NCI-H2107 (cell line): ENCODE data around the gene CCDC17.

Experiments used
- DNase-seq: peaks from one replicate; lab custom pipeline; 2025; lab: John Stamatoyannopoulos, UW

CCDC17 gene

DNA sequence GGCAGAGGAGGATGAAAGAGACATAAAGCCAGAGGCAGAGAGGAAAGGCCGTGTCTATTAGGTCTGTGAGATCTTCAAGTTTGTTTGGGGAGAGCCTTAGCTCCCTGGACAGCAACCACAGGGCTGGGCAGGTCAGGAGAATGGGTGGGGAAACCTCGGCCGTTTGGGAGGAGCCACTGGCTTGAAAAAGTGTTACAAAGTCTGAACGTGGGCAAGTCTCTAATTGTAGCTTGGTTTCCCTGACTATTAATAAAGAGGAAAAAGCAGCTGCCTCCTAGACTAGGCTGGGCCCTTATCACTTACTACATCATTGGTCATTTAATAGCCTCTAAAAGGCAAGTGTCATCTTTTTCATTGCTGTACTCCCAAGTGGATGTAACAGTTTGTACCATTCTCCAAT is at the start of gene CCDC17:
Gene CCDC17 (minus strand): TSS at position 83 of the 400 bp plus-strand sequence. CDS start 145 bp downstream, outside the sequence.
- DNase-seq, result no peak

DNA sequence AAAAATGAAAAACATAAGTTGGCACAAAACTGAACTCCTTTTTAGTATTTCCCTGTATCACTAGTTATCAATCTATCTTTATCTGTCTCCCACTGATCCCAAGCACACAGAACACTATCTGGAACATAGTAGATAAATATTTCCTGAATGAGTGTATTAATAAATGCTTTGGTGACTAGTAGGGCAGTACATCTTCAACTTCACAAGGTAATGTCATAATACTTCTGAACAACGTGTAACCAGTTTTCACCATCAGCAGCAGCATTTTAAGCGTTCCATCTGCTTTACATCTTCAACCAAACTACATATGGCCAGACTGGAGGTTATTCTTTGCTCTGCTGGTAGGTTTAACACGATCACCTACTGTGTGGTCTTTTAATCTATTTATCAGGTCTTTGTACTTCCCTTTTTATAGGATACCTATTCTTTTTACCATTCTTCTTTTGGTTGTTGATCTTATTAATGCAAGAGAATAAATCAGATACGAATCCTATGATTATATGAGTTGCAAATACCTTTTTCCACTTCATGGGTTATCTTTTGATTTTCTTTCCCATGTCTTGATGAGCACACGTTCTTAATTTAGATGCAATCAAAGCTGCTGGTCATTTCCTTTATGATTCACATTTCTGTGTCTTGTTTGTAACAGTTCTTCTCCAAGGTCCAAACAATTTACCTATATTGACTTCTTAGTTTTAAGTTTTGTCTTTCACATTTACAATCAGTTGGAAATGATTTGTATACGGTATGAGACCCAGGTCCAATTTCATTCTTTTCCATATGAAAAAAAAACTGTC is 46.2 kb upstream of the CCDC17 start:
- DNase-seq, result no peak

DNA sequence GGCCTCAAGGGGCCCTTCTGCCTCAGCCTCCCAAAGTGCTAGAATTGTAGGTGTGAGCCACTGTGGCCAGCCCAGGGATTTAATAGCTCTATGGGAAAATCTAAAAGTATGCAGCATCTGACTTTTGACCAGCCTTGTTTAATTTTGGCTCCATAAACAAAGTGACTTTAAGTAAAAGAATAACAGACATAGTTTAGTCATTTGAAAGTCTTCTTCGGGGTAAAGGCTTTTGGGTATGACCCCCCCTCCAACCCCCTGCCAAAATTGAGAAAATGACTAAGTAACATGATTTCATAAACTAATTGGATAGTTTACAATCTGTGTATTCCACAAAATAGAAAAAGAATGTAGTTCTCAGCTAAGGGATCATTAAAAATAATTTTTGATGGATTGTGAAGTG is 45.5 kb upstream of the CCDC17 start:
- DNase-seq, result no peak

DNA sequence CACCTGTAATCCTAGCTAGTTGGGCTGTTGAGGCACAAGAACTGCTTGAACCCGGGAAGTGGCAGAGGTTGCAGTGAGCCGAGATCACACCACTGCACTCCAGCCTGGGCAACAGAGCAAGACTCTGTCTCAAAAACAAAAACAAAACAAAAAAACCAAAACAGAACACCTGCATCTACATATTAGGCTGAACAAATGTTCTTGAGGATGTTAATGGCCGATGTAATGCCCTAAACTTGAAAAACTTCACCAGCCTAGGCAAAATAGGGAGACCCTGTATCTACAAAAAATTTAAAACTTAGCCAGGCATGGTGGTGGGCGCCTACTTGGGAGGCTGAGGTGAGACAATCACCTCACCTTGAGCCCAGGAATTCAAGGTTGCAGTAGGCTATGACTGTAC is 44.7 kb upstream of the CCDC17 start:
- DNase-seq, result no peak

DNA sequence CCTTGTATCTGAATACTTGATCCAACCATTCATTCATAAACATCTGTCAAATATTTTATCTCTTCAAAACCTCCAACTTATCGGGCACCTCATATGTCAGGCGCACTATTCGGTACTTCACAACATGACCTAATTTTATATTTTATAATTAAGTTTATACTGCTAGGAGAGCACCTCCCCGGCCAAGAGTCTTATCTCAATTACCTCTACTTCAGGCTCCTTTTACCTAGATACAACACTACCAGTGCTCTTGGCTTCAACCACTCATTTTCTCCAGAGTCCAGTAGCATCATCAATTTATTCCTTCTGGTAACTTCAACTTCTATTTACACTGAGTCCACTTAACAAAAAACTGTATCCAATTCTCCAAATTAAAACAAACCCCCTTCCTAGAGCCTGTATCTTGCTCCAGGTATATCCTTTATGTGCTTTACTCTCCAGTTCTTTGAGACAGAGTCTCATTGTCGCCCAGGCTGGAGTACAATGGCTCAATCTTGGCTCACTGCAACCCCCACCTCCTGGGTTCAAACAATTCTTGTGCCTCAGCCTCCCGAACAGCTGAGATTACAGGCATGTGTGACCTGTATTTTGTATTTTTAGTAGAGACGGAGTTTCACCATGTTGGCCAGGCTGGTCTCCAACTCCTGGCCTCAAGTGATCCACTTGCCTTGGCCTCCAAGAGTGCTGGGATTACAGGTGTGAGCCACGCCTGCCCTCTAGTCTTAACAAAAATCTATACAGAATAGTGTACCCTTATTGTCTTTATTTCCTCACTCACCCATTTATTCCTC is 43.7 kb upstream of the CCDC17 start:
- DNase-seq, result no peak

DNA sequence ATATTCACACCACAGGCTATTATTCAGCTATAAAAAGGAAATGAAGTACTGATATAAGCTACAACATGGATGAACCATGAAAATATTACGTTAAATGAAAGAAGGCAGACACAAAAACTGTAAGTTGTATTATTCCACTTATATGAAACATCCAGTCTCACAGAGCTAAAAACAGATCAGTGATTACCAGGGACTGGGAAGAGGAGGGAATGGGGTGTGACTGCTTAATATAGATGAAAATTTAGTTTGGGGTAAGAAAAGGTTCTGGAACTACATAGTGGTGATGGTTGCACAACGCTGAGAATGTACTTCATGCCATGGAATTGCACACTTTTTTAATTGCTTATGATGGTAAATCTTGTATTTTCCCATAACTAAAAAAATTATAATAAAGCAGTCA is 43.0 kb upstream of the CCDC17 start:
- DNase-seq, result no peak

DNA sequence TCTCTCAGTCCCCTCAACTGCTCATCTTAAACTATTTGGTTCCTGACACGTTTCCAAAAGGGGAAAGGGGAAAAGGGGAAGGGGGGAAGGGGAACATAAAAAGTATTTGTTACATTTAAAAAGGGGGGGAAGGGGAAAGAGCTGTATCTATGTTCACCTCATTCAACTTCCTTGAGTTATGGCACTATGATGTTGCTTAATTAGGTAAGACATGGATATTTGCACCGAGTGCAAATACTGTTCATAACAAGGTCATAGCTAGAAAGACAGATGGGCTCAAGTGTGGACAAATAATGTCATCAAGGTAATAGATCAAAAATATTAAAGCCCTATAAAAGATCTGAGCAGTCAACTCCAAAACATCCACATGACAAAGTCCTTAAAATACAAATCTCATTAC is 36.5 kb upstream of the CCDC17 start:
- no peak for DNase-seq

DNA sequence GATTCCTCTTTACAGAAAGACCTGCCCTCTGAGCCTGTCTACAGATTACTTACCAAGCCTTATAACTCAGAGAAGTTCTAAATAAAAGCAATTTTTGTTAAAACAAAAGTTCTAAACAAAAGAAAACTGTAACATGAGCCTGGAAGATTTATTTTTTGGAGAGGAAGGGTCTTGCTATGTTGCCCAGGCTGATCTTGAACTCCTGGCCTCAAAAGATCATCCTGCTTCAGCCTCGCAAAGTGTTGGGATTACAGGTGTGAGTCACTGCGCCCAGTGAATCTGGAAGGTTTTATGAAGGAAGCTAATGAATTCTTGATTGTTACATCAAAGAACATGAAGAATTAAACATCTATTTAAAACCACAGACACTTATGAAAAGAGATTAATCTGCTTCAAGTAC is 35.4 kb upstream of the CCDC17 start:
- DNase-seq, result no peak

DNA sequence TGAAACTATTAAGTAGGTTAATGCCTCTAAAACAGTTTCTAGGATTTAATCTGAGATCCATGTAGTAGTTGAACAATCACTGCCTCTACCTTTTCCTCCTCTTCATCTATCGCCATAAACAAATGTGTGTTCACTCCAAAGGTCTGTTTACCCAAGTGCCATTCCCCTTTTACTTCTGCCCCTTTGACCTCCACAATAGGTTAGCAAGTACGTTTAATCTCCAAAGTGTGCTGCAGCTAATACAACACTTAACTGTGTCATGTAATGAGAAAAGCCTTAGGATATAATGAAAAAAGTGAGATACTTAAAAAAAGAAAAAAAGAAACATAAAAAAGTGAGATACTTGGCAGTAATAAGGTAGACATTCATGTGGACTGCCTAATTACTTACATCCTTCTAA is 34.3 kb upstream of the CCDC17 start:
- no peak for DNase-seq

DNA sequence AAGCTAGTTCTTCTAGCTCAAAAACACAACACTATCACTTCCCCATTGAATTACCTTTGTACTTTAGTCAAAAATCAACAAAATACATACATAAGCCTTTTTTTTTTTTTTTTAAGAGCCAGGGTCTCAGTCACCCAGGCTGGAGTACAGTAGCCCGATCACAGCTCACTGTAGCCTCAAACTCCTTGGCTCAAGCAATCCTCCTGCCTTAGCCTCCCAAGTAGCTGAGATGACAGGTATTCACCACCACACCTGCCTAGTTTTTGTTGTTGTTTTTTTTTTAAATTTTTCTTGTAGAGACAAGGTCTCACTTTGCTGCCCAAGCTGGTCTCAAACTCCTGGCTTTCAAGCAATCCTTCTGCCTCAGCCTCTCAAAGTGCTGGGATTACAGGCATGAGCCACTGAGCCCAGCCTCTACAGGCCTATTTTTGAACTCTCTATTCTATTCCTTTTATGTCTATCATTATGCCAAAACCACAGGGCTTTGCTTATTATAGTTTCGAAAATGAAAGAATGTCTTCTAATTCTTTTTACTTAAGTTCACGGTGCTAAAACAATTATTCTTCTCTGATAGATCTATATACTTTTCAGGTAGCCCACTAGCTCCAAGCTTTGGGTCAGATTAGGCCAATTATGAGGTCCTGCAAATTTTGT is 32.8 kb upstream of the CCDC17 start:
- DNase-seq, result no peak

DNA sequence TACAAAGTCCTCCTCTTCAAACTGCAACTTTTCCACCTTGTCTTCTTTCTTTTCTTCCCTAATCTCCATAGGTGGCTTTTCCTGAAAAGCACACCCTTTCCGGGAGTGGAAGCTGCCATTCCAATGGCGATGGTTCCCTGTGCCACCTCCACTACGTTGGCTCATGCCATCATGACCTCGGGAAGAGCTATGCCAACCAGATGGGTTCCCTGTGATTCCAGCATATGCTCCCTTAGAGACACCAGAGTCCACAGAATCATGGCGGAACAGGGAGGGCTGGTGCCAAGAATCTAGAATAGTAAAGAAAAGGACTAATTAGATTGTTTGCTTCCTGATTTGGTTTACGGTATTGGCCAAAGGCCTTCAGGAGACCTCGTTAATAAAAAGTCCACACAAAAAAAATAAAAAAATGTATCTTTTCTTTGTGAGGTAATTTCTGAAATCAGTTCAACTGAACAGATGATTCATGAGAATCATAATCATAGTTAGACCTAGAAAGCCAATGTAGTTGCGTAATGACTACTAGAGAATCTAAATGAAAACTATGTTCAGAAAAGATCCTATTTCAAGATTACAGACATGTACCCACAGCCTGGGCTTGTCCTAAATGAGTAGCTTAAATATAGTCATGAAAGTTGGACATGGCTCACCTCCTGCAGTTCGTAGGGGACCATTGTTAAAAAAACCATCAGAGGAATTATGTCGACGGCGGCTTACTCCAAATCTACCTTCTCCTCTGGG is 30.9 kb upstream of the CCDC17 start:
- DNase-seq, result no peak

DNA sequence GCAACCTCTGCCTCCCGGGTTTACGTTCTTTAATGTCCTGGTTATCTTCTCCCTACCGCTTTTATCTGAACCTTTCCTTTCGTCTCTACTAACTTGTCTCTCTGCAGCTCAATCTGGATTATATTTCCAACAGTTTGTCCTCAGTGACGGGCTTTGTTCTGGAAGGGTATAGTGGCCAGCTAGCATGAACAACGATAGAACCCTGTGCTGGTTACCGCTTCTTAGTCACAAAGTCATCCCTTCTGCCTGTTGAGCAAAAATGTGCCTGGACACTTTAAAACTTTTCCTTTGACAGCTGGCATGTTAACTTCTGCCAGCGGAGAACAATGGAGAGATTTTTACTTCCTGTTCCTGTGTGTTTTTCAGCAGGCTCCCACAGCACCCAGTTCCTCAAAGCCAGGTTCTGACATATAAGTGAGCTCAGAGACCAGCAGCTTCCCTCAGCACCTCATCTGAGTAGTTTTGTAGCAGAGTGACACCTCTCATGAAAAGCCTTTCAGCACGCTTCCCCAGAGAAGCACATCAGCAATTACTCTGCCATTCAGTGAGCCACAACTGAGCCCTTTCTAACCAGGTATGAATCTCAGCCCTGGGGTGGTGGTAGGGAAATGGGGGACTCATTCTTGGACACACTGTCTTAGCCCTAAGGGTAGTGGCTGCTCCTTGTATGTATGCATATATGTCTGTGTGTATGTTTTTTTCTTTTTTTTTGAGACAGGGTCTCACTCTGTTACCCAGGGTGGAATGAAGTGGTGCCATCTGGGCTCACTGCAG is 23.6 kb upstream of the CCDC17 start:
- DNase-seq, result no peak

DNA sequence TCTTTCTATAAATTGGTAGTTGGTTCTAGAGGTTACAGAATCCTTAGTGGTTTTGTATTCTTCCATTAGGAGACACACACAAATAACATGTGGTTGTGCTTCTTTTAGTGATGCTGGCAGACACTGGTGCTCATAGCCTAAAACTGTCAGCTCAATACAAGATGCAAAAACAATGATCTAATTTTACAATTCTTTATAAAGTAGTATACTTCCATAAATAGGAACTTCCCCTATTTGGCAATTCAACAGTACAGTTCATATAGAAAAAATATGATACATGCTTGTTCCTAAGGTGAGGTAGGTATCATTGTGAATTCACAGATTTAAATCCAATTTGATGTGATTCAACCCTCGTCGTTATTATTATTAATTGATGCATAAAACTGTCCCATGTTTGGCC is 20.8 kb upstream of the CCDC17 start:
- no peak for DNase-seq

DNA sequence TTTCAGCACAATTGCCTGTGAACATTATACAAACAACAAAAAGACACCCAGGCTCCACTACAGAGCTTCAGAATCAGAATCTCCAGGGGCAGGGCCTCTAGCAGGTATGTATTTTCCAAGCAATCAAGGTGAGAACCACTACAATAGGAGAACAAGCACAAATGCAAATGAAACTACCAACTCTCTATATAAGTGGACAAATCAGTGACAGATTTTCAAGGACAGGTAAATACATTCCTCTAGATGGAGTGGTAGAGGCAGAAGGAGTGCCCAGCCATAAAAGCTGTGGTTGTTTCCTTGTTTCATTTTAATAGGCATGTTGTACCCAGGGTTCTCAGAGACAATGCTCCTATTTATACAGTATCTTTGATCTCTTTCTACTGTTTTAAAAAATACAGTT is 20.1 kb upstream of the CCDC17 start:
- no peak for DNase-seq

DNA sequence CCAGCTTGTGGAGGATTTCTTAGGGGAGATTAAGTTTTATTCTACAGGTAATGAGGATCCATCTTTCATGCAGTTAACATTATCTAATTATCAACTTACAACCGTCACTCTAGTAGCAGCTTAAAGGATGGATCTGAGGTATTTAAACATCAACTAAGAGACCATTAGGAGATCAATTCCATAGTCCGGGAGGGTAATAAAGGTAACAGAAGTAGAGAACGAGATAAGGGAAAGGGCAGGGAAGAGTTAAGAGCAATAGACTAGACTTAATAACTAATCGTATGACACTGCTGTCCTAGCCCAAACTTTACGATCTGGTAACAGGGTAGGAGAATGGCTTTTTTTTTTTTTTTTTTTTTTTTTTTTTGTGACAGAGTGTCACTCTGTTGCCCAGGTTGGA is 19.5 kb upstream of the CCDC17 start:
- DNase-seq, result no peak

DNA sequence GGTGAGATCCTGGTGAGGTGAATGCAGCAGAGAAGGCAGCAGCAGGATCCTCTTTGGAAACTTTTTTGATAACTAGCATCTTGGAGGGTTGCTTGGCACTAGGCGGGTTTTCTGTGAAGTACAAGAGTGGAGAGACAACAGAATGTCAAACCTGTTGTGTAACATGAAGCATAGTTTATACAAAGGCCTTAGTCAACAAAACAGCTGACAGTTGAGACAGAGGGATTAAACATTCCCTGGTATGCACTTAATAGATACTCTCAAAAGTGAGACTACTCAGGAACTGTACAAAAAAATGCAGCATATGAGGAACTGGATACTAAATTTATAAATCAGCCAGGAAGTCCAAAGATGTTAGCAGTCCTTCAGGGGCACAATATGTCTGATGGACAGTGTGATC is 16.4 kb upstream of the CCDC17 start:
- no peak for DNase-seq

DNA sequence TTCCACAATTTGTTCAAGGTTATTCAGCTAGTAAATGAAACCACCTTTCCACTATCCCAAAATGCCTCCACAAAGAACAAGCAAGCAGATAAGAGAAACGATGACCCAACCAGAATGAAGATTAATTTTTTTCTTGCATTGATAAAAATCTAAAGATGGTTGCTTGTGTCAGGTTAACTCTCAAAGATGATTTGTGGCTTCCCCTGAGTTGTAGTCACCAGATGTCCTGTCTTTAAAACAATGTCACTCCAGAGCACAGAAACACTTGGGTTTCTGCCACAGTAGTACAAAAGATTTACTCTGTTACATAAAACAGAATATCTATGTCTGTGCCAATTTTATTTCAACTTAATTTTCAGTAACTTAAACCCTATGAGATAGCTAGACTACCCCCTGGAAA is 11.4 kb upstream of the CCDC17 start:
- DNase-seq, result no peak

DNA sequence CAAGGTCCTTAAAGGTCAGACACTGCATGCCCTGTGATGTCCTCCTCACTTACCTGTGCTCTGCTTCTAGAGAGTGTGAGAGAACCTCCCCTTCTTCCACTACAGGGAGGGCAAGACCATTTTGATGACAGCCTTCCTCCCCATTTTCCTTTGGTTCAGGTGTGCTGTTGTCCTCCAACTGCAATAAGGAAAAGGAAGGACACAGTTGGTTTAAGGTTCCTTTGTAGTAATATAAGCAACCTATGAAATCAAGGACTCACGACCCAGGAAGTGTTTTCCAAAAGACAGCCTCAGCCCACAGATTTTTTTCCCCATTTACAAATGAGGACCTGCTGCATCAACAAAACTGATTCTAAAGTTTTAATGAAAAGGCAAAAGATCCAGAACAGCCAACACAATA is 6.6 kb upstream of the CCDC17 start:
- DNase-seq, result no peak

DNA sequence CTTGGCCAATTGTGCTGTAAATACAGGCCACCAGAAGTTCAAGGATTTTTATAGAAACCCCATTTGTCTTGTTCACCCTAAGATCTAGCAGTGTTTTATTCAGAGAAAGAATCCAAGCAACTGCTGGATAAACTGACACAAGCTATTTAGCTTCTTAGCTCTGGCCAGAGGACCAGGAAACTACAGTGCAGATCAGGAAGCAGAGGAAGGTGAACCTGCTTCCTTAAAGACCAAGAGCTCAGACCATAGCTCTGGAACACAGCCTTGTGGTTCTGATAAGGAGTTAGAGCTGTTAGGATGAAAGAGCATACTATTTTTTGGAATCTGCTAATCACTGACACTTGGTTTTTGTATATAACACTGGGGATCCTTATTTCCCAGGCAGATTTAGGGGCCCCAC is 5.2 kb upstream of the CCDC17 start:
- DNase-seq, result no peak

DNA sequence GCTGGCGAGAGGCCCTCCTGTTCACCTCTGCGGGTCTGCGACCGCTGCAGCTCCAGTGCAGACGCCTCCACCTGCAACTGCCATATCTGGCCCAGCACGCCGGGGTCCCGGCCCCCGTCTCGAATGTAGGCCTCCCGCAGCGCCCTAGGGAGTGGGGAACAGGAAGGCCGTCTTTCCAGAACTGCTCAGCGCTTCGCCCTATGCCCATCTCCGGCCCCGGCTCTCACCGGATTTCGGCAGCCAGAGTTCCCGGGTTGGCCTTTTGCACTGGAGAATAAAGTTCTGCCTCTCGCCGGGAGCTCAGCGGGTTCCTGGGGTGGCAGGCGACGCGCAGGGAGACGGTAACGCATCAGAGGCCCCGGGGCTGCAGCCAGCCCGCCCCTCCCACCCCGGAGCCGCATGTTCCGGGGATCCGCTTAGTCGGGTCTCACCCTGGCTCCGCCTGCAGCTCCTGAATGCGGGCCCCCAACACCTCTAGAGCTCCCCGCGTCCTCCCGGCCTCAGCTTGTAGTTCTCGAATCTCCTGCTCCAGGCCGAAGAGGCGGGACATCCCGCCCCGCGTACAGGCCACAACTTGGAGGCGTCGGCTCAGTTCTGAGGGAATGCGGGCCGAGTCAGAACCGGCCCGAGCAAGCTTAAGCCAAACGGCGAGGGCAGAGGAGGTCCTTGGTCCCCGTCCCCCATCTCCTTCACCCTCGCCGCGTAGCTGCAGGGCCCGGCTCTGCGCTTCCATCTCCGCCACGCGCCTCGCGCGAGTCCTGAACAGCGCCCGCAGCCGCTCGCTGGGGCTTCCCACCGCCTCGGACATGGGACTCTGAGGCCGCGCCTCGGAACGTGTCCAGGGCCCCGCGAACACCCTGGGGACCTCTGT is 1.1 kb downstream of the CCDC17 start:
- DNase-seq, result no peak
